ENCODE data around the gene SCAF8. TPM values are rescaled to one million over a fixed set of nuclear protein-coding genes. Genes with fewer than 3 reads are reported as not detected.
A peak's percentile ranks its signal among the peaks of the same experiment; 100 is the strongest.

SCAF8 gene
- total and polyA plus RNA-seq, 9 of the 15 experiments (the other 6 are each of a cell fraction or from before 2014, with no cell fraction given): 10.5 to 46.6 (median 23.2) TPM

- TF ChIP-seq BCLAF1 (IDR thresholded peaks at IDR 0.05; ENCODE audit: borderline replicate concordance in 1 of 2, control insufficient read depth in 1 of 2, low read depth in 2 of 2, low read length in 1 of 2) (peak in 1 of 2 experiments; percentile 64; a peak in 1 of 4 replicates), EHMT2 (IDR thresholded peaks at IDR 0.05) (no peak), KLF1 (tag; IDR thresholded peaks at IDR 0.05) (peak; percentile 67; the same call in 1 of the 2 replicates), RHOXF2B (CRISPR knock-in tag; conservative IDR thresholded peaks at IDR 0.05) (no peak), UBTF (IDR thresholded peaks at IDR 0.05; ENCODE audit: borderline replicate concordance in 1 of 2, low read depth in 2 of 2, low read length in 2 of 2) (peak; percentile 78 to 96), ZNF830 (CRISPR knock-in tag; IDR thresholded peaks at IDR 0.05) (no peak), SAFB2 (IDR thresholded peaks at IDR 0.05; ENCODE audit: borderline replicate concordance, low read depth, low read length, severe bottlenecking) (no peak), ZNF146 (CRISPR knock-in tag; IDR thresholded peaks at IDR 0.05; ENCODE audit: unreplicated experiment) (no peak), ZBTB43 (CRISPR knock-in tag; IDR thresholded peaks at IDR 0.05) (no peak), SRSF3 (IDR thresholded peaks at IDR 0.05; ENCODE audit: insufficient read depth, low read length) (no peak), HDAC8 (tag; IDR thresholded peaks at IDR 0.05) (peak; percentile 62; the same call in 1 of the 2 replicates), POLR2AphosphoS5 (IDR thresholded peaks at IDR 0.05; ENCODE audit: control insufficient read depth, insufficient read depth, low read depth, low read length) (peak; percentile 94), RBM14 (IDR thresholded peaks at IDR 0.05; ENCODE audit: borderline replicate concordance, insufficient read depth, low read depth, low read length) (no peak), HNRNPH1 (optimal IDR thresholded peaks at IDR 0.05; ENCODE audit: low read depth, low read length) (no peak), FUS (optimal IDR thresholded peaks at IDR 0.05; ENCODE audit: low read depth, low read length) (no peak), ZNF436 (CRISPR knock-in tag; IDR thresholded peaks at IDR 0.05) (no peak)
Observed at GRCh38 chr6:154733183-154733625, at the start of gene SCAF8 (continued).

Data from K562 (cell line).